Fibroblast of the aortic adventitia (primary cell): ENCODE measurements around the gene MEGF10. TPM values are rescaled to one million over a fixed set of nuclear protein-coding genes. Genes with fewer than 3 reads are reported as not detected.

Source experiments
- DNase-seq: peaks from one replicate; pipeline ENCODE4 v3.0.0-alpha.2; 2010; ENCODE audit warnings: low read depth
- H3K4me3 ChIP-seq: 2 replicates; pipeline ENCODE4 v1.5.1; 2011; ENCODE audit warnings: low read depth, mild to moderate bottlenecking, control low read depth, low read length, moderate library complexity
- CTCF ChIP-seq: IDR thresholded peaks from 2 replicates; pipeline ENCODE4 v1.5.1; 2011; ENCODE audit warnings: mild to moderate bottlenecking, low read length, control low read depth, inconsistent platforms; ENCODE audit not compliant: insufficient read depth
- total RNA-seq: library from RNA; depleted of rRNA; stranded (reverse); fragments of >200 nt; gene quantifications from 2 replicates; pipeline ENCODE4 v1.2.3, GENCODE V29; 2012; ENCODE audit warnings: low replicate concordance

MEGF10 gene
- total RNA-seq, 1 donor: not detected

- H3K4me3 ChIP-seq: no peak overlapping the region
- no peak for DNase-seq
- no peak for TF ChIP-seq CTCF
Observed at GRCh38 chr5:127352068-127352467, 61.5 kb downstream of the MEGF10 start.

GRCh38 chr5:127353327-127353726, 62.7 kb downstream of the MEGF10 start:
- no peak for DNase-seq
- H3K4me3 ChIP-seq: no peak overlapping the region
- no peak for TF ChIP-seq CTCF

- H3K4me3 ChIP-seq: no peak overlapping the region
- no peak for DNase-seq
- TF ChIP-seq CTCF: no peak
Observed at GRCh38 chr5:127353796-127354195, 63.2 kb downstream of the MEGF10 start.

GRCh38 chr5:127355337-127355736, 64.7 kb downstream of the MEGF10 start:
- no peak for DNase-seq
- no peak overlapping the region for H3K4me3 ChIP-seq
- TF ChIP-seq CTCF: no peak

- no peak overlapping the region for H3K4me3 ChIP-seq
- TF ChIP-seq CTCF: no peak
- peak; percentile 13 for DNase-seq
Observed at GRCh38 chr5:127358284-127358683, 67.7 kb downstream of the MEGF10 start.

DNA sequence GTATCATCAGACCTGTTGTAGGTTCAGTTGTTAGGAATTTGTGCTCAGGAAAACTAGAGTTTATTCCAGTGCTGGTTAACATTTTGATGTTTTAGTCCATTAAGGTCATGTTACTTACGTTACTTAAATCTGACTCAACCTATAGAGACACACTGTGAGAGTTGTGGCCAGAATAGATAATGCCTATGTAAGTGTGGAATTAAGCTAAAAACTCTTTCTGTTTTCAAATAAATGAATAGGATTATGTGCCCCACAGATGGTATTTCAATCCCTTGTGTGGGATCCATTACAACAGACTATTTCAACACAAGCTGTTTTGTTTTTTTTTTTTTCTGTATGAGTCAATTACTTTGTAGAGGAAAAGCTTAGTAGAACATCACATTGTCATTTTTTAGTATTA, 68.1 kb downstream of the MEGF10 start:
- DNase-seq: peak; percentile 8
- no peak overlapping the region for H3K4me3 ChIP-seq
- no peak for TF ChIP-seq CTCF

DNA sequence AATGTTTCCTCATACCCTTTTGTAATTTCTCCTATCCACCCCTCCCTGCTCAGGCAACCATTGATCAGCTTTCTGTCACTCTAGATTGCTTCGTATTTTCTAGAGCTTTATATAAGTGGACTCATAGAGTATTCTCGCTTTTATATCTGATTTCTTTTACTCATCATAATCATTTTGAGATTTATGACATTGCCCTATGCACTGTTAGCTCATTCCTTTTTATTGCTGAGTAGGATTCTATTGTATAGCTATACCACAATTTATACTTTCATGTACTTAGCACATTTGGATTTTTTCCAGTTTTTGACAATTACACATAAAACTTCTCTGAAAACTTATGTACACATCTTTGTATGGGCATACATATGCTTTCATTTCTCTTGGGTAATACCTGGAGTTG, 68.9 kb downstream of the MEGF10 start:
- TF ChIP-seq CTCF: no peak
- H3K4me3 ChIP-seq: no peak overlapping the region
- DNase-seq: no peak
